GM19023 (cell line): ENCODE data around the gene RNF135.
"Not testable (repeated sequence)": the region's sequence is repeated elsewhere in the genome, so short reads cannot be mapped to it uniquely, and the experiment has no call there.

Source experiments
- ATAC-seq: cut with Tn5 transposase; IDR thresholded peaks from one replicate; pipeline ENCODE4 v1.9.1; 2021; ENCODE audit warnings: mild to moderate bottlenecking, moderate library complexity; ENCODE audit not compliant: unreplicated experiment

RNF135 gene

GRCh38 chr17:30954046-30954830, 16.6 kb upstream of the RNF135 start:
- ATAC-seq = no peak

- ATAC-seq = no peak
Observed at GRCh38 chr17:30956764-30957374, 14.0 kb upstream of the RNF135 start.

- ATAC-seq = no peak
Observed at GRCh38 chr17:30957741-30958140, 13.1 kb upstream of the RNF135 start.

DNA sequence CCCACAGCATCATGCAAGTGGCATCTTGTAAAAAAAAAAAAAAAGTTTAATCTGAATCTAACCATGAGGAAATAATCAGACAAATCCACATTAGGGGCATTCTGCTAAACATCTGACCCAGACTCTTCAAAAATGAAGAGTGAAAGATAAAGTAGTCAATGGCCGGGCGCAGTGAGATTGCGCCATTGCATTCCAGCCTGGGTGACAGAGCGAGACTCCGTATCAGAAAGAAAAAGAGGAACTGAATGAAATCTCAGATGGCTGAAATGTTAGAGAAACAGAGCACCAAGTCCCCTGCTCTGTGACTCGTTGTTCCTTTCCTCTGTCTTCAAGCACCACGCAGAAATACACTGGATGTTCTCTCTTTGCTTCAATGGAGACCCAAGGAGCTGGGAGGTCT, 12.7 kb upstream of the RNF135 start:
- ATAC-seq = no peak

GRCh38 chr17:30961209-30962188, 9.3 kb upstream of the RNF135 start:
- ATAC-seq = peak; percentile 71

DNA sequence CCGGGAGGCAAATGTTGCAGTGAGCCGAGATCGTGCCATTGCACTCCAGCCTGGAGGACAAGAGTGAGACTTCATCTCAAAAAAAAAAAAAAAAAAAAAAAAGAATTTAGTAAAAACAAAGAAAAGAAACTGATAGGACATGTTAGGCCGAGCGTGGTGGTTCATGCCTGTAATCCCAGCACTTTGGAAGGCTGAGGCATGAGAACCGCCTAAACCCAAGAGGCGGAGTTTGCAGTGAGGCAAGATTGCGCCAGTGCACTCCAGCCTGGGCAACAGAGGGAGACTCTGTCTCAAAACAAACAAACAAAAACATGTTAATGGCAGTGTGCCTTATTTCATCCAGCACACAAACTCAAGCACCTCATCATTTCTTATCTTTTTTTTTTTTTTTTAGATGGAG, 6.5 kb upstream of the RNF135 start:
- ATAC-seq = not testable (repeated sequence)

- no peak for ATAC-seq
Observed at GRCh38 chr17:30964876-30965275, 6.0 kb upstream of the RNF135 start.

DNA sequence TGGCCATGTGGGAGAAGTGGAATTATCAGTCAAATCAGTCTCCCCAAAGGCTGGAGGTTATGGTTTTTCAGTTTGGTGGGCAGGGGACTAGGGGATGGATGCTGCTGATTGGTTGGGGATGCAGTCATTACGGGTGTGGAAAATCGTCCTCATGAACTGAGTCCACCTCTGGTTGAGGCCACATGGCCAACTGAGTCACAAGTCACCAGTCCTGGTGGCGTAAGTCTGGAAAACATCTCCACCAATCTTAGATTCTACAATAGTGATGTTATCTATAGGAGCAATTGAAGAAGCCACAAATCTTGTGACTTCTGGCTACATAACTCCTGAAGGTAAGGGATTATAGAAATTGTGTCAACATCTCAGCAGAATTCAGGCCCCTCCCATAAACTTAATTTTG, 5.2 kb upstream of the RNF135 start:
- no peak for ATAC-seq

- ATAC-seq = not testable (repeated sequence)
Observed at GRCh38 chr17:30967911-30968310, 2.9 kb upstream of the RNF135 start.

- ATAC-seq = no peak
Observed at GRCh38 chr17:30969989-30970830, 629 bp upstream of the RNF135 start.

DNA sequence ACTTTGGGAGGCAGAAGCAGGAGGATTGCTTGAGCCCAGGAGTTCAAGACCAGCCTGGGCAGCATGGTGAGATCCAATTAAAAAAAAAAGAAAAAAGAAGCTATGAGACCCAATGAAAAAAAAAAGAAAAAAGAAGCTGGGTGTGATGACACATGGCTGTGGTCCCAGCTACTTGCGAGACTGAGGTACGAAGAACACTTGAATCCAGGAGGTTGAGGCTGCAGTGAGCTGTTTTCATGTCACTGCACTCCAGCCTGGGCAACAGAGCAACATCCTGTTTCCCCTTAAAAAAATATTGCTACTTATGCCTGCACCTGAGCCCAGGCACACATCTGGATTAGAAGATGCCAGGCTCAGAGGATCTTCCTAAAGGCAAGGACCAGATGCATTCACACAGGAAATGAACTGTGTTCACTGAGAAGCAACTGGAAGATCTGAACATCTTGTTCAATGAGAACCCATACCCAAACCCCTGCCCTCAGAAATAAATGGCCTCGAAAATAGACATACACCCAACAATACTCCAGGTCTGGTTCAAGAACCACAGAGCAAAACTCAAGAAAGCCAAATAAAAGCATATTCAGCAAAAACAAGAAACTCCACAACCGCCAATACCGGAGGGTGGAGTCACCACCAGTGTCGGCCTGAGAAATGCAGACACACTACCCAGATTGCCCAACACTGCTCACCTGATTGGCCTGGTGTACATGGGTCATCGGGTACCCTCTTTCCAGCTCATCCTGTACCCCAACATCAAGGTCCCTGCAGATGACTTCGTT, 4.4 kb downstream of the RNF135 start:
- ATAC-seq = no peak

DNA sequence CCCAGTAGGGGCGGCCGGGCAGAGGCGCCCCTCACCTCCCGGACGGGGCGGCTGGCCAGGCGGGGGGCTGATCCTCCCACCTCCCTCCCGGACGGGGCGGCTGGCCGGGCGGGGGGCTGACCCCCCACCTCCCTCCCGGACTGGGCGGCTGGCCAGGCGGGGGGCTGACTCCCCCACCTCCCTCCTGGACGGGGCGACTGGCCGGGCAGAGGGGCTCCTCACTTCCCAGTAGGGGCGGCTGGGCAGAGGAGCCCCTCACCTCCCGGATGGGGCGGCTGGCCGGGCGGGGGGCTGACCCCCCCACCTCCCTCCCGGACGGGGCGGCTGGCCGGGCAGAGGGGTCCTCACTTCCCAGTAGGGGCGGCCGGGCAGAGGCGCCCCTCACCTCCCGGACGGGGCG, 9.1 kb downstream of the RNF135 start:
- not testable (repeated sequence) for ATAC-seq

- ATAC-seq = no peak
Observed at GRCh38 chr17:30981531-30982519, 11.0 kb downstream of the RNF135 start.

DNA sequence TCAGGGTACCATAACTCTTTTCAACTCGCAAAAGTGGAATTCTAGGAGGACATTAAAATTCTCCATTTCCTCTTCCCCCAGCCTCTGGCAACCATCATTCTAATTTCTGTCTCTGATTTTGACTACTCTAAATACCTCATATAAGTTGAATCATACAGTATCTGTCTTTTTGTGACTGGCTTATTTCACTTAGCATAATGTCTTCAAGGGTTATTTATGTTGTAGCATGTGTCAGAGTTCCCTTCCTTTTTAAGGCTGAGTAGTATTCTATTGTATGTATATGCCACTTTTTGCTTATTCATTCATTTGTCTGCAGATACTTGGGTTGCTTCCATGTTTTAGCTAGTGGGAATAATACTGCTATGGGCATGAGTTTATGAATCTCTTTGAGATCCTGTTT, 12.0 kb downstream of the RNF135 start:
- ATAC-seq = no peak

- ATAC-seq = no peak
Observed at GRCh38 chr17:30990458-30990857, 19.6 kb downstream of the RNF135 start.

- ATAC-seq = no peak
Observed at GRCh38 chr17:30992551-30992950, 21.7 kb downstream of the RNF135 start.

GRCh38 chr17:30995347-30995746, 24.5 kb downstream of the RNF135 start:
- ATAC-seq = no peak

DNA sequence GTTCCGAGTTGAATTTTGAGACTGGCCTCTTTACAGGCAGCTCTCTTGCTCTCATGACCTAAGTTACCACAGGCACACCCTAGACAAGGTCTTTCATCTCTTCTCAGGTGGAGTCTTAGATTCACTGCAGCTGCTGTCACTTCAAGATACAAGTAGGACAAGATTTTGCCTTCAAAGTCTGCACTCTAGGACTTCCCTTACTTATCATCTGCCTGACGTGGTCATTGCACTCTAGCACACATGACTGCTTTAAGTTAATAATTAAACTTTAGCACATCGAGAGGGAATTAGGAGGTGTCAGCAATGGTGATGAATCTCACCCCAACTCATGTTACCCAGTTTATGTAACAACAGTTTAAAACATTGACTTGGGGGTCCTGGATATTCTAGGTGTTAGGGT, 25.6 kb downstream of the RNF135 start:
- ATAC-seq = no peak

- no peak for ATAC-seq
Observed at GRCh38 chr17:30997270-30997669, 26.4 kb downstream of the RNF135 start.
